Prostate gland (tissue), 2 donors: ENCODE results near the gene KLHDC9. TPM values are rescaled to one million over a fixed set of nuclear protein-coding genes. Genes with fewer than 3 reads are reported as not detected.

Experiments
- DNase-seq: peaks from one replicate; pipeline ENCODE4 v3.0.0-alpha.2; 2019; ENCODE audit warnings: low spot score
- H3K27ac ChIP-seq, 2 donors: fragments of 200-600 bp; sonication (generic); 2 replicates each; pipeline ENCODE4 v1.5.1; 2017 to 2019
- H3K27me3 ChIP-seq: fragments of 200-600 bp; sonication (generic); replicated peaks from 2 replicates; pipeline ENCODE4 v1.5.1; 2019; ENCODE audit not compliant: insufficient read depth
- H3K36me3 ChIP-seq, 2 donors: fragments of 200-600 bp; sonication (generic); 1 replicate in 1 of 2; 2 replicates in 1 of 2; pipeline versions ENCODE4 v1.5.1 to v1.8.1; 2017 to 2019
- H3K4me1 ChIP-seq: fragments of 200-600 bp; sonication (generic); replicated peaks from 2 replicates; pipeline ENCODE4 v1.5.1; 2019
- H3K4me3 ChIP-seq, 2 donors: fragments of 200-600 bp; sonication (generic); 2 replicates each; pipeline ENCODE4 v1.5.1; 2017 to 2019
- H3K9me3 ChIP-seq: fragments of 200-600 bp; sonication (generic); 2 replicates; pipeline ENCODE4 v1.5.1; 2017
- POLR2A ChIP-seq: fragments of 450-650 bp; IDR thresholded peaks from one replicate; pipeline ENCODE4 v1.6.1; 2016; ENCODE audit warnings: antibody characterized with exemption, mild to moderate bottlenecking
- POLR2AphosphoS5 ChIP-seq: sonication (generic); formaldehyde crosslinking; IDR thresholded peaks from one replicate; pipeline ENCODE4 v1.6.1; 2017; ENCODE audit warnings: antibody characterized with exemption
- whole genome bisulfite sequencing: methylation state at CpG from one replicate; pipeline ENCODE4 v1.1.5; 2018; 5-methylcytosine and 5-hydroxymethylcytosine counted together
- intact Hi-C: fragments of 100-400 bp; cut with DNase I; formaldehyde crosslinking; loops from one replicate; pipeline ENCODE4 v1.14.2; 2022
- total RNA-seq, 2 donors: library from RNA; depleted of rRNA; stranded (reverse); fragments of >200 nt; gene quantifications; one replicate each; pipeline ENCODE4 v1.1.0, GENCODE V29; 2016
- TF ChIP-seq, protein P1 (sequence below), 4 experiments: fragments of 200-600 bp in 2 of 4; fragments of 450-650 bp in 2 of 4; sonication (generic) in 2 of 4; IDR thresholded peaks; 1 replicate in 3 of 4; 2 replicates in 1 of 4; pipeline ENCODE4 v1.5.1; 2016 to 2019; ENCODE audit warnings: antibody characterized with exemption in 4 of 4, mild to moderate bottlenecking in 2 of 4, moderate library complexity in 2 of 4

KLHDC9 gene
- total RNA-seq, 2 donors from 2014 or later, result 24.8 to 33.3 TPM

DNA sequence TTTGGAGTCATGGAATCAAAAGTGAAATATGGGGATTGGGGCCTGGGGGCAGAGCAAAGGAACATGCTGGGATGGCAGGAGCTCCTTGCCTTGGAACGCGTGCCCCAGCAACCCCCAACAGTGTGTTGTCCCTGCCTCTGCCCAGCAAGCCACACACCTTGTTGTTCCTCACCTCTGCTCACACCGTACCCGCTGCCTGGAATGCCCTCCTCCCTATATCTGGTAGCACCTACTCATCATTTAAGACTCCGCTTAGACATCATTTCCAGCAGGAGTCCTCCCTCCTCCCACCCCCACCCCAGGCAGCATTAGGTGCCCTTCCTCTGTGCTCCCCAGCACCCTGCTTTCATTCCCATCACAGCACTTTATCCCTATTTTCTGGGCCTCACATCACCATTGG, 16.6 kb upstream of the KLHDC9 start:
- intact Hi-C loops, result no loop called here
- peaks cover 6% of the 10 kb centered on the region for H3K4me1 ChIP-seq
- no peak for TF ChIP-seq POLR2AphosphoS5
- TF ChIP-seq, protein P1, sequence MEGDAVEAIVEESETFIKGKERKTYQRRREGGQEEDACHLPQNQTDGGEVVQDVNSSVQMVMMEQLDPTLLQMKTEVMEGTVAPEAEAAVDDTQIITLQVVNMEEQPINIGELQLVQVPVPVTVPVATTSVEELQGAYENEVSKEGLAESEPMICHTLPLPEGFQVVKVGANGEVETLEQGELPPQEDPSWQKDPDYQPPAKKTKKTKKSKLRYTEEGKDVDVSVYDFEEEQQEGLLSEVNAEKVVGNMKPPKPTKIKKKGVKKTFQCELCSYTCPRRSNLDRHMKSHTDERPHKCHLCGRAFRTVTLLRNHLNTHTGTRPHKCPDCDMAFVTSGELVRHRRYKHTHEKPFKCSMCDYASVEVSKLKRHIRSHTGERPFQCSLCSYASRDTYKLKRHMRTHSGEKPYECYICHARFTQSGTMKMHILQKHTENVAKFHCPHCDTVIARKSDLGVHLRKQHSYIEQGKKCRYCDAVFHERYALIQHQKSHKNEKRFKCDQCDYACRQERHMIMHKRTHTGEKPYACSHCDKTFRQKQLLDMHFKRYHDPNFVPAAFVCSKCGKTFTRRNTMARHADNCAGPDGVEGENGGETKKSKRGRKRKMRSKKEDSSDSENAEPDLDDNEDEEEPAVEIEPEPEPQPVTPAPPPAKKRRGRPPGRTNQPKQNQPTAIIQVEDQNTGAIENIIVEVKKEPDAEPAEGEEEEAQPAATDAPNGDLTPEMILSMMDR (IDR thresholded peaks at IDR 0.05), result no peak
- no peak for TF ChIP-seq POLR2A
- no peaks in the 10 kb centered on the region for H3K9me3 ChIP-seq
- no peaks in the 10 kb centered on the region for H3K36me3 ChIP-seq
- WGBS, result 76% methylated on average over 5 of the region's 5 CpGs
- H3K27ac ChIP-seq, result no peak overlapping the region
- H3K4me3 ChIP-seq, result no peak overlapping the region
- no peaks in the 10 kb centered on the region for H3K27me3 ChIP-seq
- no peak for DNase-seq

DNA sequence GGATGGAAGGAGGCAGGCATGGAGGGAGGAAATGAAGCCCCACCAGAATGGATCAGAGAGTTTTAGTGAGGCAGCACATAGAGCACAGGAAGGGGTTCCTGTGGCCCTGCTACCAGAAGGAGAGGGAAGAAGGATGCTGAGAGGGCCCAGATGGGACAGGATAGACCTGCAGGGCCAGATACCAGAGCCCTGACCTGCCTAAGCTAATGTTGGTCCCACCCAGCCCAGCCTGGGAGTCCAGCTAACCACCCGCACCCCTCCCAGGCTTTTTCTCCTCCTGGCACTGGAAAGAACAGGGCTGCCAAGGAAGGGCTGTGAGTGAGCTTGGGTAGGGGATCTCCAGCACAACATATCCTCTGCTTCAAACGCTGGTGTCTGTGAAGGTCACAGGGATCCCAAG, 15.7 kb upstream of the KLHDC9 start:
- Histone ChIP-seq H3K27me3 (no peaks in the 10 kb centered on the region), H3K4me3 (no peak overlapping the region), H3K4me1 (peaks cover 6% of the 10 kb centered on the region), H3K9me3 (no peaks in the 10 kb centered on the region), H3K27ac (peak overlapping the region in 1 of 2 donors; percentile 72), H3K36me3 (no peaks in the 10 kb centered on the region)
- WGBS, result 73% methylated on average over 2 of the region's 2 CpGs
- intact Hi-C loops, result no loop called here
- TF ChIP-seq POLR2AphosphoS5, result no peak
- no peak for TF ChIP-seq POLR2A
- TF ChIP-seq, protein P1 (IDR thresholded peaks at IDR 0.05), result no peak
- DNase-seq, result no peak

DNA sequence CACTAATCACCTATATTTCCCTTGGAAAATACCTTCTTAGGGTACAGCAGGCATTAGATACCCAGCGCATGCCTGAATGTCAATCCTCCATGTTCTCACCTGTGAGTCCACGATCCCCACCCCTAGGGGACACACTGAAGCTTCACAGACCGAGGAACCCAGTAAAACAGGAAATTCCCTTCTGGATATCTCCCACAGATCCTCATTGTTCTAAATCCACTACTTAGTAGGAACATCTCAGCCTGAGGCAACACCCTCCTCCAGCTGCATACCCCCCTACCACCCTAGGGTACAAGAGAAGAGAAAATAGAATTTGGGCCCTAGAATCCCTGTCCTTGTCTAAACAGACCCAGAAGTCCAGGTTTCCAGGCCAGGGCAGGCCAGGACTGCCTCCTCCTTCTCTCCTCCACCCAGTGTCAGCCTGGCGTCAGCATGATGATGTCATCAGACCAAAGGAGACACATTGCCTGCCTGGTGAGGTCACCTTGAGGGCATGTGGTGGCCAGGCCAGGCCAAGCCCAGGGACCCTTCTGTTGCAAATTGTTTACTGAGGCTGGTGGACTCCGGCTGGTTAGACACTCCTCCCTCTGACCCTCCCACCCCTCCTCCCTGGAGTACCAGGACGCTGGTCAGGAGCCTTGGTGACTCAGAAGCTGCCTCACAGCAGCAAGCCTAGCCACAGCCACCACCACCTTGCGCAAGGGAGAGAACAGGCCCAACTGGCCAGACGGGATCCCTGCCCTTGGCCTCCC, 15.0 kb upstream of the KLHDC9 start:
- Histone ChIP-seq H3K4me3 (no peak overlapping the region), H3K36me3 (no peaks in the 10 kb centered on the region), H3K27me3 (no peaks in the 10 kb centered on the region), H3K27ac (peak overlapping the region; percentile 72 to 79), H3K9me3 (no peaks in the 10 kb centered on the region), H3K4me1 (peaks cover 6% of the 10 kb centered on the region)
- peak; percentile 91 for DNase-seq
- TF ChIP-seq POLR2A (peak; percentile 29), POLR2AphosphoS5 (peak; percentile 79)
- TF ChIP-seq, protein P1 (IDR thresholded peaks at IDR 0.05), result no peak
- intact Hi-C loops, result no loop called here
- 52% methylated on average over 8 of the region's 8 CpGs for WGBS

DNA sequence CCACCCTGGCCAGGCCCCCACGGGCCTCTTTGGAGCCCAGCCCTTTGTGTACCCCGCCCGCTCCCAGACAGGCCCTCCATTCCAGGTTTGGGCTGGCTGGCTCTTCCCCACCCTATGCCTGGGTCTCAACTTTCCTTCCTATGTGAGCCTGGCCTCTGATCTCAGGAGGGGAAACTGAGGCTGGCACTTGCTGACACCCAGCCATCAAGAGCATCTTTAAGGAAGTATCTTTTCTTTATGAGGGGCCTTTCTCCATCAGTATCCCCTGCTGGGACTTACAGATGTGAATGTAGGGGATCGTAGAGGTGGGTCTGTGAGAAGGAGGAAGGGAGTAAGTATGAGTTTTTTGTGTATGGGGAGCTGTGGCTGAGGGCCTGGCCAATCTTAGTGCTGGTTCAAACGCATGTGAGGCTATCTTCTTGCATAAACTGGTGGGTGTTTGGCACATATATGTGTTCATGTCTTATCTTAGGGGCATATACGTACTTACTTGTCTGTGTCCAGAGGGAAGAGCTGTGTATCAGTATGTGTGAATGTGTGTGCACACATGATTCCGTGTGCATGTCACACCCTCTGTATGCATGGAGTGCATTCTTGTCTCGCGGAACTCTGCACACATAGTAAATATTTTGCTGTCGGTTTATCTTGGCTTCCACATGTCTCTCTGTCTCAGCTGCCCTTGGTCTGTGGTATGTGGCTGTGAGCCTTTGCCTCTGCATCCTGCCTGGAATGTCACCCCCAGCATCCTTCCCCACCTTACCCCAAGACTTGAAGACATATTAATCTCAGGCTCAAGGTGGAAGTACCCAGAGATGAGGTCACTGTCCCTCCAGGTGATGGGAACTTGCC, 14.2 kb upstream of the KLHDC9 start:
- DNase-seq, result peak; percentile 61
- WGBS, result 49% methylated on average over 10 of the region's 10 CpGs

More for the DNA sequence above, 14.2 kb upstream of the KLHDC9 start:
- H3K36me3 ChIP-seq, result no peaks in the 10 kb centered on the region
- no peak overlapping the region for H3K4me3 ChIP-seq
- no peaks in the 10 kb centered on the region for H3K9me3 ChIP-seq
- intact Hi-C loops, result no loop called here
- TF ChIP-seq, protein P1 (IDR thresholded peaks at IDR 0.05), result no peak
- TF ChIP-seq POLR2AphosphoS5 (peak; percentile 10), POLR2A (peak; percentile 14)
- H3K27ac ChIP-seq, result peak overlapping the region; percentile 72 to 79
- H3K27me3 ChIP-seq, result no peaks in the 10 kb centered on the region
- H3K4me1 ChIP-seq, result peaks cover 6% of the 10 kb centered on the region
